Measurements from ENCODE around the gene SPATA19.
"Not testable (repeated sequence)": the region's sequence is repeated elsewhere in the genome, so short reads cannot be mapped to it uniquely, and the experiment has no call there.

Gene SPATA19, protein sequence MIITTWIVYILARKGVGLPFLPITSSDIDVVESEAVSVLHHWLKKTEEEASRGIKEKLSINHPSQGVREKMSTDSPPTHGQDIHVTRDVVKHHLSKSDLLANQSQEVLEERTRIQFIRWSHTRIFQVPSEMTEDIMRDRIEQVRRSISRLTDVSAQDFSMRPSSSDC

GRCh38 chr11:133845413-133845812, at the start of gene SPATA19:
Gene SPATA19, minus strand, starts transcription at chr11:133845513. Its CDS starts 67 bp downstream, at chr11:133845446.
- no peak for DNase-seq (ENCODE audit: low read depth in 2 of 2)

GRCh38 chr11:133895061-133895479, 49.8 kb upstream of the SPATA19 start:
- no peak for DNase-seq (ENCODE audit: low read depth in 2 of 2)

DNA sequence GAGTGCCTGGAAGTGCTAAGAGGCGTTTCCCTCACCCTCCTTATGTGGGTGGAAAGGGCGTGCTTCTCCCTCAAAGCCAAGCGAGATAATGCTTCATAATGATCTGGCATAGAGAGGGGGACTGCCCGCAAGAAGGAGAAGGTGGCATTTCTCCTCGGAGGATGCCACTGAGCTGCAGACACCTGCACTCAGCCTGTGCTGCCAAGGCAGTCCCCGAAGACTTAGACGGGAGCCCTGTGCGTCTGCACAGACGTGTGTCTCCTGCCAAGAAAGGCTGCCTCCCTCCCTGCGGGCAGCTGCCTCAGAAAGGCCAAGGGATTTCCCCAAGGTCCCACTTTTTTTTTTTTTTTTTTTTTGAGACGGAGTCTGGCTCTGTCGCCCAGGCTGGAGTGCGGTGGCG, 48.1 kb upstream of the SPATA19 start:
- no peak for DNase-seq (ENCODE audit: low read depth in 2 of 2)

DNA sequence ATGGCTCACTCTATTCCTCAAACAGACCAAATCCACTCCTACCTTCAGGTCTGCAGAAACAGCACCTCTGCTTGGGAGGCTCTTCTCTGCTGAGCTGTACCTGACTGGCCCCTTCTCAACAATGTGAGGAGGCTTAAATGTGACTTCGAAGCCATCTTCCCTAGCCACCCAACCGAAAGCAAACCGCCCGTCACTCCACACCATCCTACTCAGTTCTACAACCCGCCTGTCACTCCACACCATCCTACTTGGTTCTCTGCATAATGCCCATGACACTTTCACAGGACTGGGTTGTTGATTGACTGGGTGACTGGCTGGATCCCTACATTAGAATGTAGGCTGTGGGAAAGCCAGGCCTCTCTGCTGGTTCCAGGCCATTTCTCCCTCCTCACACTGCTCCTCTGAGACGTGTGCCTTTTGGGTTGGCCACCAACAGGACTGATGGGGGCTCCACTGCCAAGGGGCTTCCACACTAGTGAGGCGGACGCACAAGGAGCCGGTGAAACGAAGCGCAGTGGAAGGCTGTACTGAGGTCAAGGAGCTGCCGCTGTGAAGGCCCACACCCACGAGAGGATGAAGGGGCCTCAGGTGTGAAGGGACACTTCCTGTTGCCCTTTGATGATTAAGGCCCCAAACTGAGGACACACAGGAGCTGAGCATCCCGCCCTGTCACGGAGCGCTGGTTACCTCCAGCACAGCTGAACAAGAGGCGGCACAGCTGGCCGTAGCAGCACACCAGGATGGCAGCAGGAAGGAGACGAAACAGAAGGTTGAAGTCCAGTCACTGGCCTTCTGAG, 47.5 kb upstream of the SPATA19 start:
- no peak for DNase-seq (ENCODE audit: low read depth in 2 of 2)

DNA sequence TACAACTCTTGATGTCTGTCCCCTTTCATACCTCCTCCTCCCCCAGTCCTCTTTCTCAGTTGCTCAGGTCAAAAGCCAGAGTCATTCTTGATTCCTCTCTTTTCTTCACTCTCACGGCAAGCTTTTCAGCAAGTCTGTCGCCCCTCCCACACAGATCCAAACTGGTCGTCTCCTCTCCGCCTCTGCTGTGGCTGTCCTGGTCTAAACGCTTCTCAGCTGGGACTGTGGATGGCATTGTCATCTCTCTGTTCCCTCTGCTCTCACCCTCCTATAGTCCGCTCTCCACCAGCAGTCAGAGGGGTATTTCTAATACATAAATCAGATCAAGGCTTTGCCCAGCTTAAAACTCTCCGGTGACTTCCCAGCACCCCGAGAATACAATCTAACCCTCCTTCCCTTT, 46.8 kb upstream of the SPATA19 start:
- no peak for DNase-seq (ENCODE audit: low read depth in 2 of 2)

- DNase-seq (ENCODE audit: low read depth in 2 of 2), result no peak
Measured at GRCh38 chr11:133889893-133890292, 44.6 kb upstream of the SPATA19 start.

GRCh38 chr11:133889188-133889587, 43.9 kb upstream of the SPATA19 start:
- DNase-seq (ENCODE audit: low read depth in 2 of 2), result no peak

GRCh38 chr11:133887692-133888332, 42.5 kb upstream of the SPATA19 start:
- no peak for DNase-seq (ENCODE audit: low read depth in 2 of 2)

- no peak for DNase-seq (ENCODE audit: low read depth in 2 of 2)
Measured at GRCh38 chr11:133886029-133886428, 40.7 kb upstream of the SPATA19 start.

DNA sequence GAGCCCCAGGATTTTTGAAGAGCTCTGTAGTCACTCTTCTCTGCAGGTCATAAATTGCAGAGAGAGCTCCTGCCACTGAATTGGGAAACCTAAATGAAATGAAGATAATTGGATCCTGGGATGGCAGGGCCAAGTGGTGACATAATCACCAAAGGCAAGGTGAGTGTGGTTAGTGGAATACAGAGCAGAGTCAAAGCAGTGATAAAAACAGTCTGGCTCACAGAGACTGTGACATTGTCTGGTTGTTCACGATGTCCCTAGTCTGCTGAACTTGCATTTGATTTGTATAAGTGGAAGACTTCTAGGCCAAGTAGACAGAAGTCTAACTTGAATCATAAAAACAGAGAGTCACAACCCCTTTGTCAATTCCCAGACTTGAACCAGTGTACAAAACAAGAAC, 26.8 kb upstream of the SPATA19 start:
- DNase-seq (ENCODE audit: low read depth in 2 of 2), result no peak

DNA sequence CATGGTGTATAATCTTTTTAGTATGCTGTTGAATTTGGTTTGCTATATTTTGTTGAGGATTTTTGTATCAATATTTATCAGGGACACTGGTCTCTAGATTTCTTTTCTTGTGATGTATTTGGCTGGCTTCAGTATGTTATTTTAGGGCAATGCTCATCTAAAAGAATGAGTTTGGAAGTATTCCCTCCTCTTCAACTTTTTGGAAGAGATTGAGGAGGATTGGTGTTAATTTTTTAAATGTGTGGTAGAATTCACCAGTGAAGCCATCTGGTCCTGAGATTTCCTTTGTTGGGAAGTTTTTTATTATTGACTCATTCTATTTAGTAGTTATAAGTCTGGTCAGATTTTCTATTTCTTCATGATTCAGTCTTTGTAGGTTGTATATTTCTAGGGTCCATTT, 22.1 kb upstream of the SPATA19 start:
- no peak for DNase-seq (ENCODE audit: low read depth in 2 of 2)

DNA sequence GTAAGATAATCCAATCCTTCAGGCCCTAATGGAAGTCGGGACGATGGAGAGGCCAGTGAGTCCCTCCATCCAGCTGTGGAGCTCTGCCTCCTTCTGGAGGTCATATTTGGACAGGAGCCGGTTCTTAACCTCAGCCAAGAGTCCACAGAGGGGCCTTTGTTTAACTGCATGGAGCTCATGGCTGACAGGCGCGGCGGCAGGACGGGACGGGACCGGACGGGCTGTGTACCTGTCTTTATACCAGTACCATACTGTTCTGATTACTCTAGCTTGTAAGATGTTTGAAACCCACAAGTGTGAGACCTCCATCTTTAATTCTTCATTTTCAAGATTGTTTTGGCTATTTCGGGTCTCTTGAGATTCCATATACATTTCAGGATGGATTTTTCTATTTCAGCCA, 20.2 kb upstream of the SPATA19 start:
- no peak for DNase-seq (ENCODE audit: low read depth in 2 of 2)

DNA sequence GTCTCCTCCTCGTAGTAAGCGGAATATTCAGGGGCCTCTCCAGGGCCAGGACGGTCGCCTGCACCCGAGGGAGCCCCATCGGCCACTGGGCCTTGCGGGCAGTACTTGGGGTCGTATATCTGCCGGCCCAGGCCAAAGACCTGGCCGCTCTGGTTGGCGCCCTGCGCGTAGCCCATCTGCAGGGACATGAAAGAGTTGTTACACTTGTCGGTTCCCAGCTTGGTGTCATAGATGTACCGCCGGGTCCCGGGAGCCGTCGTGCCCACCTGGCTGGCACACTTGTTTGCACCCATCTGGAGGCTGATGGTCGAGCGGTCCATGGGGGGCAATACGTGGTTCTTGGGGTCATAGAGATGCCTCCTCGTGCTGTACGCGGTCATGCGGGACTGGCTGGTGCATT, 19.4 kb upstream of the SPATA19 start:
- DNase-seq (ENCODE audit: low read depth in 2 of 2), result no peak

DNA sequence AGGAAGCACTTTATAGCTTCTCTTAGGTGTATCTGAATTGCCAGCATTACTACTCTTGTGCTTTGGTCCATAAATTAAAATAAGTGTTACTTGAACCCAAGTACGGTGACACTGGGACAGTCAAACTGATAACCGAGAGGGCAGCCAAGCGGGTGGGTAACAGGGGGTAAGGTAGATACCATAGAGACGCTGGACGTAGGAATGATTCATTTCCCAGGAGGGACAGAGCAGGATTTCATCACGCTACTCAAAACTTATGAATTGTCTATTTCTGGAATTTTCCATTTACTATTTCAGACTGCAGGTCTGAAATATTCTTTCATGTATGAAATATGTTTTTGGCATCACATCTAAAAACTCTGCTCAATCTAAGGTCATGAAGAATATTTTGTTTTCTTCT, 14.8 kb upstream of the SPATA19 start:
- no peak for DNase-seq (ENCODE audit: low read depth in 2 of 2)

DNA sequence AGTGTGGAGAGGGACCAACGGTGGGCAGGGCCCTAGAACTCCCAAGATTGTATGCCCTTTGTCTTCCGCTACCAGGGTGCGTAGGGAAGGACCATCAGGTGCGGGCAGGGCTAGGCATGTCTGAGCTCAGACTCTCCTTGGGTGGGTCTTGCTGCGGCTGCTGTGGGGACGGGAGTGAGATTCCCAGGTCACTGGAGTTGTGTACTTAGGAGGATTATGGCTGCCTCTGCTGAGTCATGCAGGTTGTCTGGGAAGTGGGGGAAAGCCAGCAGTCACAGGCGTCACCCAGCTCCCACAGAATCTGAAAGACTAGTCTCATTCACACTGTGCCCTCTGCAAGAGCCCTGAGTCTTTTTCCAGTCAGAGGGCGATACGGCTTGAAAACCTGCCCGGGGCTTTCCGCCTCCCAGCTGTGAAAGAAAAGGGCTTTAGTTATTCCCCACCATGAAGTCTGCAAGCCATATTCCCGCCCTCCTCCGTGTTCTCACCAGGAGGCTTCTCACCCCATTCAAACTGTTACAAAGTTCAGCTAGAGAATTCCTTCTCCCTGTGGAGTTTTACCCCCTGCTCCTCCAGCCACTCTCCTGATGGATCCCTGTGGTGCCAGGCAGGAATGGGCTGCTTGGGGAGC, 9.1 kb upstream of the SPATA19 start:
- not testable (repeated sequence) for DNase-seq (ENCODE audit: low read depth in 2 of 2)

- DNase-seq (ENCODE audit: low read depth in 2 of 2), result no peak
Measured at GRCh38 chr11:133844217-133844616, 1.1 kb downstream of the SPATA19 start.

- no peak for DNase-seq (ENCODE audit: low read depth in 2 of 2)
Measured at GRCh38 chr11:133843454-133843987, 1.8 kb downstream of the SPATA19 start.

- no peak for DNase-seq (ENCODE audit: low read depth in 2 of 2)
Measured at GRCh38 chr11:133842730-133843129, 2.6 kb downstream of the SPATA19 start.

DNA sequence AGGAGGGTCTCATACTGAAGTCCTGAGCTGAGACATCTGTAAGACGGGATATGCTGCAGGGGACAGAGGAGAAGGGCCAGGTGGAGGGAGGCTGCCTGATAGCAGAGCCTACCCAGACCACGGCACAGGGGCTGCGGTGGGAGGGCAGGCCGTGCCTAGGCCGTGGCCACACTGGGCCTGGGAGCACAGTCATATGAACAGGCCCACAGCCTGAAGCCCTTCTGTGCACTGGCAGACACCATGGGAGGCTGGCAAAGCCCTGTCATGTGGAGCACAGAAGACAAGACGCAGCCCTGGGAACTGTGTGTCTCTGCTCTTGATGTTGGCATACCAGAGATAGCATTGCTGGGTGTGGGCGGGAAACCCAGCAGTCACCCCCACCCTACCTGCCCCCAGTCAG, 3.3 kb downstream of the SPATA19 start:
- DNase-seq (ENCODE audit: low read depth in 2 of 2), result no peak

DNA sequence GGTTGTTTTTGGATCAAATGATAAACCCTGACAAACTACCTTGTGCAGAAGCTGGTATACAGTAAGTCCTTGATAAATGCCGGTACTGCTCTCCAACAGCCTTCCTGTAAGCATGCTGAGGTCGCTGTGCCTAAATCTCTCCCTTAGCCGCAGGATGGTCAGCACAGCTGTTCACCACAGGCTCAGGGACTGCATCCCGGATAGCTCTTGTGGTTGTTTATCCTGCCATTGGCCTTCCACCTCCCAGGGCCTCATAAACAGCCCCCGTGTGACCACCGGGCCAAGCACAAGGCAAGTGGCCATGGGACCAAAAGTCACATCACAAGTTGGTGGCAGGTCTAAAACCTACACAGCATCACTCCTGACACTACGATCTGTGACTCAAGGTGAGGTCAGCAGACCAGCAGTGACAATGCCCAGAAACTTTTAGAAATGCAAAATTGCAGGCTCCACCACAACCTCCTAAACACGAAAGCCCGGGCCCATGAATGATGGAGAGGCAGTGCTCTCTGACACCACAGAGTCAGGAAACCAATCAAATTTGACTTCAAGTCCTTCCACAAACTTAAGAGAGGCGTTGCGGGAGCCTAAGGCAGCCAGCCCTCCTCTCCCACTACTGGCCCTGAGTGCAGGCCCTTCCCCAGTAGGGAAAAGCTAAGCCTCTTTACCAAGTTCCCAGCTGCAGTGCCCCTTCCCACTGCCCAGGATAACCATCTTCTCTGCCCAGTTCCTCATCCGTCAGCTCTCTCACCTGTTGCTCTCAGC, 3.9 kb downstream of the SPATA19 start:
- no peak for DNase-seq (ENCODE audit: low read depth in 2 of 2)

GRCh38 chr11:133840479-133840941, 4.8 kb downstream of the SPATA19 start:
- no peak for DNase-seq (ENCODE audit: low read depth in 2 of 2)

All from activated CD4-positive, alpha-beta T cell treated with anti-CD3 and anti-CD28 coated beads for 24 hours (primary cell).